Neural cell (in vitro differentiated cells): ENCODE measurements around the gene CXCR5. TPM values are rescaled to one million over a fixed set of nuclear protein-coding genes. Genes with fewer than 3 reads are reported as not detected.

Experiments used
- H2AFZ ChIP-seq: fragments of 200-600, 300-800 bp; sonication (generic), shearing (Covaris generic); 2 replicates; pipeline ENCODE4 v1.6.0; 2014; ENCODE audit warnings: low read depth, mild to moderate bottlenecking, antibody characterized with exemption, low read length, moderate library complexity
- H3F3A ChIP-seq: fragments of 200-600 bp; shearing (Covaris generic); 2 replicates; pipeline ENCODE4 v1.6.1; 2016; ENCODE audit warnings: mild to moderate bottlenecking, moderate library complexity, mixed read lengths, antibody characterized with exemption, low read length; ENCODE audit not compliant: insufficient read depth, poor library complexity, severe bottlenecking
- H3K27ac ChIP-seq: fragments of 200-600, 300-800 bp; sonication (generic), shearing (Covaris generic); 2 replicates; pipeline ENCODE4 v1.5.1; 2014; ENCODE audit warnings: mild to moderate bottlenecking, low read length, moderate library complexity
- H3K27me3 ChIP-seq: fragments of 300-800, 200-600 bp; sonication (generic), shearing (Covaris generic); 2 replicates; pipeline ENCODE4 v1.6.0; 2014; ENCODE audit warnings: mild to moderate bottlenecking, low read depth, low read length, moderate library complexity; ENCODE audit not compliant: insufficient read depth
- H3K36me3 ChIP-seq: fragments of 300-800, 200-600 bp; sonication (generic), shearing (Covaris generic); 2 replicates; pipeline ENCODE4 v1.5.1; 2014; ENCODE audit warnings: mild to moderate bottlenecking, antibody characterized with exemption, low read length, moderate library complexity; ENCODE audit not compliant: insufficient read depth
- H3K4me2 ChIP-seq: fragments of 300-800, 200-600 bp; sonication (generic), shearing (Covaris generic); 2 replicates; pipeline ENCODE4 v1.6.0; 2014; ENCODE audit warnings: mild to moderate bottlenecking, low read length
- H3K4me3 ChIP-seq: fragments of 300-800, 200-600 bp; sonication (generic), shearing (Covaris generic); 2 replicates; pipeline ENCODE4 v1.5.1; 2014; ENCODE audit warnings: mild to moderate bottlenecking, low read length, moderate library complexity
- H3K79me2 ChIP-seq: fragments of 200-600 bp; shearing (Covaris generic); replicated peaks from 2 replicates; pipeline ENCODE4 v1.6.0; 2014; ENCODE audit warnings: mild to moderate bottlenecking, low read length, moderate library complexity; ENCODE audit not compliant: insufficient read depth
- H3K9ac ChIP-seq: fragments of 300-800, 200-600 bp; sonication (generic), shearing (Covaris generic); 2 replicates; pipeline ENCODE4 v1.6.1; 2016; ENCODE audit warnings: mild to moderate bottlenecking, low read length, mixed read lengths
- H3K9me2 ChIP-seq: fragments of 200-600 bp; shearing (Covaris generic); 2 replicates; pipeline ENCODE4 v1.6.1; 2016; ENCODE audit warnings: mild to moderate bottlenecking, low read length, mixed read lengths; ENCODE audit not compliant: insufficient read depth
- H3K9me3 ChIP-seq: fragments of 200-600, 300-800 bp; sonication (generic), shearing (Covaris generic); 2 replicates; pipeline ENCODE4 v1.6.1; 2016; ENCODE audit warnings: mild to moderate bottlenecking, mixed run types, low read length, moderate library complexity, mixed read lengths
- H4K20me1 ChIP-seq: fragments of 200-600 bp; shearing (Covaris generic); 2 replicates; pipeline ENCODE4 v1.6.1; 2016; ENCODE audit warnings: mild to moderate bottlenecking, mixed run types; ENCODE audit not compliant: insufficient read depth
- CTCF ChIP-seq: fragments of 450-650 bp; IDR thresholded peaks from 2 replicates; pipeline ENCODE4 v1.5.1; 2014; ENCODE audit warnings: antibody characterized with exemption, mild to moderate bottlenecking, moderate library complexity; ENCODE audit not compliant: poor library complexity, severe bottlenecking
- EP300 ChIP-seq: fragments of 450-650 bp; conservative IDR thresholded peaks from 2 replicates; pipeline ENCODE4 v1.6.1; 2014; ENCODE audit warnings: antibody characterized with exemption, mild to moderate bottlenecking, moderate library complexity; ENCODE audit not compliant: poor library complexity, severe bottlenecking
- EZH2 ChIP-seq: fragments of 200-600, 300-800 bp; shearing (Covaris generic), sonication (generic); IDR thresholded peaks from 2 replicates; pipeline ENCODE4 v1.6.1; 2014; ENCODE audit warnings: antibody characterized with exemption, low read length, borderline replicate concordance, mild to moderate bottlenecking; ENCODE audit not compliant: insufficient read depth, poor library complexity, severe bottlenecking
- MXI1 ChIP-seq: fragments of 450-650 bp; conservative IDR thresholded peaks from 2 replicates; pipeline ENCODE4 v1.6.1; 2014; ENCODE audit warnings: antibody characterized with exemption, mild to moderate bottlenecking; ENCODE audit not compliant: poor library complexity, severe bottlenecking
- POLR2AphosphoS5 ChIP-seq: IDR thresholded peaks from 2 replicates; pipeline ENCODE4 v1.6.1; 2012
- RAD21 ChIP-seq: fragments of 450-650 bp; conservative IDR thresholded peaks from 2 replicates; pipeline ENCODE4 v1.6.1; 2014; ENCODE audit warnings: antibody characterized with exemption, mild to moderate bottlenecking, moderate library complexity
- SMC3 ChIP-seq: fragments of 450-650 bp; conservative IDR thresholded peaks from 2 replicates; pipeline ENCODE4 v1.6.1; 2014; ENCODE audit warnings: antibody characterized with exemption, mild to moderate bottlenecking, moderate library complexity; ENCODE audit not compliant: poor library complexity
- TAF1 ChIP-seq: IDR thresholded peaks from 2 replicates; pipeline ENCODE4 v1.6.1; 2012; ENCODE audit warnings: low read depth
- polyA plus RNA-seq: library from polyadenylated mRNA; depleted of rRNA; stranded (reverse); fragments of >200 nt; gene quantifications from 2 replicates; pipeline ENCODE4 v1.2.3, GENCODE V29; 2014
- TF ChIP-seq, protein P1 (sequence below): IDR thresholded peaks from 2 replicates; pipeline ENCODE4 v1.6.1; 2012; ENCODE audit warnings: borderline replicate concordance

The CXCR5 gene
- polyA plus RNA-seq, 1 donor from 2014 or later, result not detected

- H3K4me3 ChIP-seq, result no peak overlapping the region
- H3K27ac ChIP-seq, result no peak overlapping the region
- H3K9me3 ChIP-seq, result no peaks in the 10 kb centered on the region
- no peaks in the 10 kb centered on the region for H3K36me3 ChIP-seq
- H3K4me2 ChIP-seq, result no peak overlapping the region
- H2AFZ ChIP-seq, result no peak overlapping the region
- H3K79me2 ChIP-seq, result no peaks in the 10 kb centered on the region
- no peaks in the 10 kb centered on the region for H3F3A ChIP-seq
- no peak overlapping the region for H3K9ac ChIP-seq
- H3K9me2 ChIP-seq, result no peaks in the 10 kb centered on the region
- H3K27me3 ChIP-seq, result no peaks in the 10 kb centered on the region
- H4K20me1 ChIP-seq, result no peaks in the 10 kb centered on the region
- no peak for TF ChIP-seq RAD21
- no peak for TF ChIP-seq CTCF
- no peak for TF ChIP-seq EP300
- no peak for TF ChIP-seq EZH2
- TF ChIP-seq MXI1, result no peak
- TF ChIP-seq, protein P1, sequence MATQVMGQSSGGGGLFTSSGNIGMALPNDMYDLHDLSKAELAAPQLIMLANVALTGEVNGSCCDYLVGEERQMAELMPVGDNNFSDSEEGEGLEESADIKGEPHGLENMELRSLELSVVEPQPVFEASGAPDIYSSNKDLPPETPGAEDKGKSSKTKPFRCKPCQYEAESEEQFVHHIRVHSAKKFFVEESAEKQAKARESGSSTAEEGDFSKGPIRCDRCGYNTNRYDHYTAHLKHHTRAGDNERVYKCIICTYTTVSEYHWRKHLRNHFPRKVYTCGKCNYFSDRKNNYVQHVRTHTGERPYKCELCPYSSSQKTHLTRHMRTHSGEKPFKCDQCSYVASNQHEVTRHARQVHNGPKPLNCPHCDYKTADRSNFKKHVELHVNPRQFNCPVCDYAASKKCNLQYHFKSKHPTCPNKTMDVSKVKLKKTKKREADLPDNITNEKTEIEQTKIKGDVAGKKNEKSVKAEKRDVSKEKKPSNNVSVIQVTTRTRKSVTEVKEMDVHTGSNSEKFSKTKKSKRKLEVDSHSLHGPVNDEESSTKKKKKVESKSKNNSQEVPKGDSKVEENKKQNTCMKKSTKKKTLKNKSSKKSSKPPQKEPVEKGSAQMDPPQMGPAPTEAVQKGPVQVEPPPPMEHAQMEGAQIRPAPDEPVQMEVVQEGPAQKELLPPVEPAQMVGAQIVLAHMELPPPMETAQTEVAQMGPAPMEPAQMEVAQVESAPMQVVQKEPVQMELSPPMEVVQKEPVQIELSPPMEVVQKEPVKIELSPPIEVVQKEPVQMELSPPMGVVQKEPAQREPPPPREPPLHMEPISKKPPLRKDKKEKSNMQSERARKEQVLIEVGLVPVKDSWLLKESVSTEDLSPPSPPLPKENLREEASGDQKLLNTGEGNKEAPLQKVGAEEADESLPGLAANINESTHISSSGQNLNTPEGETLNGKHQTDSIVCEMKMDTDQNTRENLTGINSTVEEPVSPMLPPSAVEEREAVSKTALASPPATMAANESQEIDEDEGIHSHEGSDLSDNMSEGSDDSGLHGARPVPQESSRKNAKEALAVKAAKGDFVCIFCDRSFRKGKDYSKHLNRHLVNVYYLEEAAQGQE, result no peak
- no peak for TF ChIP-seq POLR2AphosphoS5
- TF ChIP-seq TAF1, result no peak
- TF ChIP-seq SMC3, result no peak
These were observed 10.5 kb downstream of the CXCR5 start for GRCh38 chr11:118894192-118894591.

DNA sequence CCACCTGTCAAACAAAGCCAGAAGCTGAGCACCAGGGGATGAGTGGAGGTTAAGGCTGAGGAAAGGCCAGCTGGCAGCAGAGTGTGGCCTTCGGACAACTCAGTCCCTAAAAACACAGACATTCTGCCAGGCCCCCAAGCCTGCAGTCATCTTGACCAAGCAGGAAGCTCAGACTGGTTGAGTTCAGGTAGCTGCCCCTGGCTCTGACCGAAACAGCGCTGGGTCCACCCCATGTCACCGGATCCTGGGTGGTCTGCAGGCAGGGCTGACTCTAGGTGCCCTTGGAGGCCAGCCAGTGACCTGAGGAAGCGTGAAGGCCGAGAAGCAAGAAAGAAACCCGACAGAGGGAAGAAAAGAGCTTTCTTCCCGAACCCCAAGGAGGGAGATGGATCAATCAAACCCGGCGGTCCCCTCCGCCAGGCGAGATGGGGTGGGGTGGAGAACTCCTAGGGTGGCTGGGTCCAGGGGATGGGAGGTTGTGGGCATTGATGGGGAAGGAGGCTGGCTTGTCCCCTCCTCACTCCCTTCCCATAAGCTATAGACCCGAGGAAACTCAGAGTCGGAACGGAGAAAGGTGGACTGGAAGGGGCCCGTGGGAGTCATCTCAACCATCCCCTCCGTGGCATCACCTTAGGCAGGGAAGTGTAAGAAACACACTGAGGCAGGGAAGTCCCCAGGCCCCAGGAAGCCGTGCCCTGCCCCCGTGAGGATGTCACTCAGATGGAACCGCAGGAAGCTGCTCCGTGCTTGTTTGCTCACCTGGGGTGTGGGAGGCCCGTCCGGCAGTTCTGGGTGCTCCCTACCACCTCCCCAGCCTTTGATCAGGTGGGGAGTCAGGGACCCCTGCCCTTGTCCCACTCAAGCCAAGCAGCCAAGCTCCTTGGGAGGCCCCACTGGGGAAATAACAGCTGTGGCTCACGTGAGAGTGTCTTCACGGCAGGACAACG is 11.7 kb downstream of the CXCR5 start:
- no peaks in the 10 kb centered on the region for H3F3A ChIP-seq
- H3K9me2 ChIP-seq, result no peaks in the 10 kb centered on the region
- no peak overlapping the region for H3K27ac ChIP-seq
- no peaks in the 10 kb centered on the region for H3K27me3 ChIP-seq
- H3K4me3 ChIP-seq, result no peak overlapping the region
- H3K79me2 ChIP-seq, result no peaks in the 10 kb centered on the region
- no peak overlapping the region for H3K4me2 ChIP-seq
- no peak overlapping the region for H2AFZ ChIP-seq
- H4K20me1 ChIP-seq, result no peaks in the 10 kb centered on the region
- no peak overlapping the region for H3K9ac ChIP-seq
- TF ChIP-seq SMC3, result no peak
- no peak for TF ChIP-seq EZH2
- no peak for TF ChIP-seq MXI1
- TF ChIP-seq, protein P1, result no peak
- TF ChIP-seq CTCF, result no peak
- no peak for TF ChIP-seq POLR2AphosphoS5
- TF ChIP-seq RAD21, result no peak
- TF ChIP-seq EP300, result no peak
- no peak for TF ChIP-seq TAF1
- H3K9me3 ChIP-seq, result no peaks in the 10 kb centered on the region
- no peaks in the 10 kb centered on the region for H3K36me3 ChIP-seq
